Measurements from ENCODE around the gene LRRC46.

DNA sequence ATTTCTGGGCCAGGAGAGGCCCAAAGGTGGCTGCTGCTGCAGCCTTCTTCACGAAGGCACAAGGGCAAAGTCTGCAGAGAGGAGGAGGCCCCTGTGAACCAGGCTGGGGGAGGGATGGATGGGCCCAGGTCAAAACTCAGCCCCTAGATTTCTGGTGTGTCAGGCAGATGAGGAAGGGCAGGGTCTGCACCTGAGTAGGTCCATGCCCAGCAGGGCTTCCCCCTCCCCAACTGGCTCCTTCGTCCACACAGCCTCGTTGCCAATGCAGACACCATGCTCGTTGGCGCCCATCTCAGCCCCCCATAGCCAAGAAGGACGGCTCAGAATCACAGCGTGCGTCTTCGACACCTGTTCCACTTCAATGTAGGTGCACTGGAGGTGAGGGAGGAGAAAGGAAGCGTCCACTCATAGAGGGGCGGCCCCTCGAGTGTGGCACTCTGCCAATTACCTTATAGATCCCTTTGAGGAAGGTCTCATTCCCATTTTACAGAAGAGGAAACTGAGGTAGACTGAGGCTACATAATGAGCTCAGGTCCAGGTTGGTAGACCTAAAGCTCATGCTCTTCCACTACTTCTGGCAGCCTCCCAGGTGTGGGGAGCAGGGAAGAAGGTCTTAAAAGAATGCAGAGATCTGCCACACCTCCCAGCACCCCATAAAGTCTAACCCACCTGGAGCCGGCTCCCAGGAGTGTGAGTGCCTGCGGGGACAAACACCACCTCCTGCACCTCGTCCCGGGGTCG, 8.7 kb downstream of the LRRC46 start:
- TF ChIP-seq SP1 (IDR thresholded peaks at IDR 0.05) (no peak), FOXA1 (IDR thresholded peaks at IDR 0.05) (no peak), PKNOX1 (IDR thresholded peaks at IDR 0.05) (no peak), BHLHE40 (IDR thresholded peaks at IDR 0.05; ENCODE audit: borderline replicate concordance) (no peak), L3MBTL2 (conservative IDR thresholded peaks at IDR 0.05) (no peak), FOXK2 (IDR thresholded peaks at IDR 0.05) (no peak), CTBP1 (IDR thresholded peaks at IDR 0.05; ENCODE audit: borderline replicate concordance) (no peak)

All from HEK293T (cell line).